Inflammatory macrophage (primary cell): ENCODE results near the gene AHCYL1.
"Not testable (repeated sequence)": the region's sequence is repeated elsewhere in the genome, so short reads cannot be mapped to it uniquely, and the experiment has no call there.

Experiments used
- DNase-seq, 2 donors: peaks; one replicate each; pipeline ENCODE4 v3.0.0-alpha.2; 2020 to 2022
- total RNA-seq, 18 experiments: gene quantifications; one replicate each; lab custom pipeline; 2026; ENCODE audit warnings: mixed read lengths in 6 of 18, inconsistent platforms in 2 of 18; lab: John Stamatoyannopoulos, UW

AHCYL1 gene
- 194 to 346 (median 274) reads per million in 18 experiments for total RNA-seq

- DNase-seq: peak; percentile 100
These were observed at the start of gene AHCYL1 for GRCh38 chr1:109984456-109985246. AHCYL1 (plus strand) TSS chr1:109984765; CDS start chr1:109985053, 288 bp downstream.

GRCh38 chr1:109935451-109935900 lies 49.1 kb upstream of the AHCYL1 start:
- peak in 1 of 2 donors; percentile 27 for DNase-seq

DNA sequence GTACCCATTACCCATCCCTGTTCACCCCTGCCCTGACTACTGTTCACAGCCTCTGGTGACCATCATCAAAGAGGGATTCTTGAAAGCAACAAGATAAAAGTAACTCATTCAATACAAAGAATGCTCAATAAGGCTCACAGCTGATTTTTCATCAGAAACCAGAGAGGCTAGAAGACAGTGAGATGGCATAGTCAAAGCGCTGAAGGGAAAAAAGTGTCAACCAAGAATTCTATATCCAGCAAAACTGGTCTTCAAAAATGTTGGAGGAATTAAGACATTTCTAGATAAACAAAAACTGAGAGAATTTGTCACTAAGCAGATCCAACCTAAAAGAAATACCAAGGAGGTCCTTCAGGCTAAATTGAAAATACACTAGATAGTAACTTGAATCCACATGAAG lies 46.8 kb upstream of the AHCYL1 start:
- no peak for DNase-seq

GRCh38 chr1:109938556-109938955 lies 46.0 kb upstream of the AHCYL1 start:
- DNase-seq: no peak

DNA sequence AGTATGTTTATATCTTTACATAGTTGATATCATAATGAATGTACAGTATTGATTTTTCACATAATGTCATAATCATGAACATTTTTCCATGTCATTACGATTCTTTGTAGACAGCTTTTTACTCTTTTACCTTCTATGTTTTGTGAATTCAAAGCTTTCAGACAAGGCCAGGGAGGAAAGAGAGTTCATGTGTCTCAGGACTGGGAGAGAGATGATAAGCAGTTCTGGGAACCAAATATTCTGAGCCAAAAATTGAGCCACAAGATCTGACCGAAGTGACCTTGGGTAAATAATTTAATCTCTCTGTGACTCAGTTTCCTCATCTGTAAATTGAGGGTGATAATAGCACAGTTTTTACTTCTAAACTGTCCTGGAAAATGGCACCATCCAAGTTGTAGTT lies 42.1 kb upstream of the AHCYL1 start:
- no peak for DNase-seq

- DNase-seq: no peak
These were observed 40.0 kb upstream of the AHCYL1 start for GRCh38 chr1:109944541-109944940.

DNA sequence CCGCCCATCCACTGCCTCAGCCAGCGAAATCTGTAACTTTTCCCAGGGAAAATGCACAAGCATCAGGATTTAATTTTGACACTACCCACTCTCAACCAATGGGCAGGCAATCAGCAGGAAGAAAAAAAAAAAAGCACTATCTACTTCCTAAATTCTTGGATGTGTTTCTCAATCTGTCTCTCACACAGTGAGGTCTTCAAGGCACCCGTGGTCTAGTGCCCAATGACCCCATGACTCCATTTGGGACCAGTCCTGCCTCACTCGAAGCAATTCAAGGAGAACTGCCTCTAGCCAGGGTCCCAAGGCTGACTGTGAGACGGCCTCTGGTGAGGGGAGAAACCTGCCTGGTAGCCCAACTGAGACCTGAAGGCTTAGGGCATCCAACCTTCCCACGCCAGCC lies 38.1 kb upstream of the AHCYL1 start:
- peak; percentile 48 to 56 for DNase-seq

DNA sequence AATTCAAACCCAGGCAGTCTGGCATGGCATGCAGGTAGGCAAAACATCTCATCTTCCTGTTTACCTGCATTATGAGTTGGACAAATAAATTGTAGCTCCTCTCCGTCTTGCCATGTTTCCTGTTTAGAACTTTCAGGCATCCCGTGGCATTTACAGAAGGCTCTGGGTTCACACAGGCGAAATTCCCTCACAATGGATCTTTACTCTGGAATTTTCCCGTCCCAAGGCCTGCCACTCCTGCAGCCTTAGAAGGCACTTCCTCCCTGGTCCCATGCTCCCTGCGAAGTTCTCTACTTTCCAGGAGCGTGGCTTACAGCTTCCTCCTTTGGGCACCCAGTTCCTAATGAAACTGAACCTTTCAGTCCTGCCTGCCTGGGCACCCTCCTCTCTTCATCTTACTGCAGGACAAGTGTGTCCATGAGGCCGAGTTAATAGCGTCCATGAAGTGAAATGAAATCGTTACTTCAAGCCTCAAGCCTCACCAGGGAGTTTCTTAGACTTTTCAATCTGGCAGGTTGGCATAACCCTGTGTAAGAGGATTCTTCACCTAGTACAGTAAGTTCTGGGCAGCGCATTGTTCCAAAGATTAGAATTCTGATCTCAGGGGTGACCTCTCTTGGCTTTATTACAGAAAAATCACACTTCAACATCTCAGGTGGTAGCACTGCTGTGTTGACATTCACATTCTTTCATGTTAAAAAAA lies 36.8 kb upstream of the AHCYL1 start:
- DNase-seq: peak; percentile 41 to 54

DNA sequence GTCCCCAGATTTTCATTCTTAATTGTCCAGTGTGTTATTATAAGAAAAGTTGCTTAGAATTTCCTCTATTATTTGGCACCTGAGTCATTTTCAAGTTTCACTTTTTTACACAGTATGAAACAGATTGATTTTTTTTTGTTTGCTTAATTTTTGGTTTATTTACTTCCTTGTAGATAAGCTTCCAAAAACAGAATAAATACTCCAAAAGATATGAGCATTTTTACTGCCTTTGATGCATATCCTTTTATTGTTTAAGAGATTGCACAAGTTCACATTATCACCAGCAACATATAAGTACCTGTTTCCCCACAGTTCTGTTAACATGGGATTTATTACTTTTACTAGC lies 36.3 kb upstream of the AHCYL1 start:
- no peak for DNase-seq

DNA sequence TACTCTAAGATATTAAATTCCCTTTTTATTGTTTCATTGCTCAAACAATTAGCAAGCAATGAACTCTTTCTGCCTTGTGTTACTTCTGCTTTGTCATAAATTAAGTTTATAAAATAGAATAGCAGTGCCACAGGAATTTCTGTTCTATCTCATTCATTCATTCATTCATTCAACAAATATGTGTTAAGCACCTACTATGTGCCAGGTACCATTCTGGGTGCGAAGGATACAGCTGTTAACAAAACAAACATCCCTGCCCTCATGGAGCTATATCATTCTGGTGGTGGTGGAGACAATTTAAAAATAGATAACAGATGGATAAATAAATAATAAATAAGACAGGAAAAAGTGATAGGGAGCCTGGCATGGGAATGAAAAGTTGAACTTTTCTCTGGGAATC lies 34.5 kb upstream of the AHCYL1 start:
- no peak for DNase-seq

- DNase-seq: no peak
These were observed 34.1 kb upstream of the AHCYL1 start for GRCh38 chr1:109950509-109950908.

DNA sequence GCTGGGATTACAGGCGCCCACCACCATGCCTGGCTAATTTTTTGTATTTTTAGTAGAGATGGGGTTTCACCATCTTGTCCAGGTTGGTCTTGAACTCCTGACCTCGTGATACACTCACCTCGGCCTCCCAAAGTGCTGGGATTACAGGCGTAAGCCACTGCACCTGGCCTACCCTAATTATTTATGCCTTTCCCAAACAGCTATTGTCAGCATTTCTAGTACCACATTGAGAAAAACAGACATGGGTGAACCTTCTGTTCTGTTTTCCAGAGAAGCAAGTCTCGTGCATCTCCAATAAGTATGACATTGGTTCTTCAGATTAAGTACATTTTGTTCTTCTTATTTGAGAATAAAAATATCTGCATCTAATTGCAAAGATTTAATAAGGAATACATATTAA lies 33.1 kb upstream of the AHCYL1 start:
- not testable (repeated sequence) for DNase-seq

DNA sequence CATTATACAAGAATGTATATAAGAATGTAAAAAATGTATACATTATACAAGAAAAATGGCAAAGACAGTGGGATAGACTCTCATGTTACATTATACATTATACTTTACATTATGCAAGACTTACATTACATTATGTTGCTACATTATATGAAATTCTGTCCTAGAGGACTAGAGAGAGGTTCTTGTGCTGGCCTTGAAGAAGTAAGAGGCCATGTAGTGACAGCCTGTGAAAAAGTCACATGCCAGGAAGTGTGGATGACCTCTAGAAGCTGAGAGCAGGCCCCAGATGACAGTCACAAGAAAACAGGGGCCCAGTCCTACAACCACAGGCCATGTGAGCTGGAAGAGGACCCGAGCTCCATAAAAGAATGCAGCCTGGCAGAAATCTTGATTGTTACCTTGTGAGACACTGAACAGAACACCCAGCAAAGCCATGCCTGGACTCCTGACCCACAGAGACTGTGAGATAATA lies 30.5 kb upstream of the AHCYL1 start:
- DNase-seq: peak; percentile 76 to 80

DNA sequence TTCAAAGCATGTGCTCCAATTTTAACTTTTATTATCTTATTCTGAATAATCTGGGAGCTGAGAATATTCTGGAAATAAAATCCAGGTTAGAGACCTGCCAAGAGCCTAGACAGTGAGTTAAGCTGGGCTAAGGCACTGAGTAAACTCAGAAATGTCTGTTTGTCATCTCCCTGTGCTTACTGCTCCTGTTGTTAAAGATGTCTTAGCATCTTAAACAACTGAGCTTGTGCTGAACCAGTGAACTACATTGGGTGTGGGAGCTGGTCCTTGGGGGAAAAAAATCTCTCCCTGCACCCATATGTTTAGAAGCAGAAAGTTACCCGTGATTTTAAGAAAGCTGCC lies 25.0 kb upstream of the AHCYL1 start:
- DNase-seq: no peak

GRCh38 chr1:109959974-109960744 lies 24.4 kb upstream of the AHCYL1 start:
- no peak for DNase-seq

- DNase-seq: no peak
These were observed 23.8 kb upstream of the AHCYL1 start for GRCh38 chr1:109960745-109961094.

GRCh38 chr1:109963864-109964263 lies 20.7 kb upstream of the AHCYL1 start:
- no peak for DNase-seq

GRCh38 chr1:109969146-109969829 lies 15.3 kb upstream of the AHCYL1 start:
- peak; percentile 25 to 40 for DNase-seq

- DNase-seq: no peak
These were observed 14.7 kb upstream of the AHCYL1 start for GRCh38 chr1:109969907-109970306.

DNA sequence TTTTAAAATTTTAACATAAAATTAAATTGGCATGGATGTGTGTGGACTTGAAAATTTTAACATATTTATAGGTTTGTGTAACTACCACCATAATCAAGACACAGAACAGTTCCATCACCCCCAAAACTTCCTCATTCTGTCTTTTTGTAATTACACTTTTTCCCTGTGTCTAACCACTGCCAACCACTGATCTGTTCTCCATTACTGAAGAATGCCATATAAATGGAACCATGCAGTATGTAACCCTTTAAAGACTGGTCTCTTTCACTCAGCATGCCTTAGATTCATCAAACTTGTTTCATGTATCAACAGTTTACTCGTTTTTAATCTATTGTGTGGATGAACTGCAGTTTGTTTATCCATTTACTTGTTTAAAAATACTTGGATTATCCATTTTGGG lies 13.0 kb upstream of the AHCYL1 start:
- no peak for DNase-seq

- DNase-seq: no peak
These were observed 10.4 kb upstream of the AHCYL1 start for GRCh38 chr1:109974191-109974590.

GRCh38 chr1:109975718-109976117 lies 8.8 kb upstream of the AHCYL1 start:
- no peak for DNase-seq

DNA sequence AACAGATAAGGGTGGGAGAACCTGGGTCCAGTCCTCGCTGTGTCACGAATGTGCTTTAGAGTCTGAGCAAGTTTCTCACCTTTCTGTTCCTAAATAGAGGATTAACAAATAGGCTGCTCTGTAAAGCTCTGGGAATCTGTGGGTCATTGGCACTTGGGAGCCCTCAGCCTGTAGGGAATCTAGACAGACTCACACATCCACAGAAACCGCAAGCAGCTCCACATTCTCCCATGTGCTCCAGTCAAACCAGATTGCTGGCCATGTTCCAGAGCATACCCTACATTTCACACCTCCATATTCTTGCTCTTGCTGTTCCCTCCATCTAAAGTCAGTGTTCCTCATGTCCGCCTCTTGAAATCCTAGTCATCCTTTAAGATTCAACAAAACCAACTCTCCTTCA lies 7.8 kb upstream of the AHCYL1 start:
- no peak for DNase-seq
